ENCODE data around the gene GHR. TPM values are rescaled to one million over a fixed set of nuclear protein-coding genes. Genes with fewer than 3 reads are reported as not detected.

Gene GHR
- polyA plus RNA-seq, 1 donor (not counting 4 experiments of a cell fraction or from before 2014, with no cell fraction given), result 1.8 TPM

DNA sequence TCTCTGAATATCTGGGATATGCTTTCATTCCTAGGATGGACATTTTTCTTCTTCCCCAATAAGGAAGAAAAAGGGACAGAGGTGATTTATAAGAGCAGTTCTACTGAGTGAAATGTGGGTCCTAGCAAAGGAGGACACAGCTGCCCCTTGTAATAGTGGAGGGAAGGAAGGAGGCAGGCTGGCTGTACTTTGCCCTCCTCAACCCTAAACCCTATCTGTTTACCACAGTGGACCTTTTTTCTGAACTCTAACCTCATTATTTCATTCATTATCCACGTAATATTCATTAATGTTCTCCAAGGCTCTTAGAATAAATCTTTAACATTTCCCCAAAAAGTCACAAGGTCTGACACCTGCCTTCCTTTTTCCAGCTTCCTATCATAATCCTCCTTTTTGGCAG is 37.8 kb downstream of the GHR start:
- FAIRE-seq (no peak), DNase-seq (ENCODE audit: low read depth, low spot score) (no peak)
- H3K9ac ChIP-seq (ENCODE audit: control insufficient read depth, extremely low read depth, insufficient read depth, low read length), result no peak overlapping the region
- dilution Hi-C loops (cut with MboI; ENCODE audit: extremely low pct_ligation_motif_present, low sequenced_read_pairs), result no loop called here
- no peaks in the 10 kb centered on the region for H3K79me2 ChIP-seq (ENCODE audit: control insufficient read depth, insufficient read depth, low read length)
- H3K4me3 ChIP-seq (ENCODE audit: control insufficient read depth in 2 of 3, extremely low read depth in 1 of 3, insufficient read depth in 2 of 3, low read depth in 1 of 3, low read length in 3 of 3), result no peak overlapping the region
- H3K9me3 ChIP-seq (ENCODE audit: control insufficient read depth, low read depth, low read length), result no peaks in the 10 kb centered on the region
- no peaks in the 10 kb centered on the region for H3K9me1 ChIP-seq (ENCODE audit: control insufficient read depth, extremely low read depth, insufficient read depth, low read length)
- no peaks in the 10 kb centered on the region for H3K36me3 ChIP-seq (ENCODE audit: control insufficient read depth in 2 of 2, extremely low read depth in 1 of 2, insufficient read depth in 2 of 2, low read length in 2 of 2)
- TF ChIP-seq EZH2 (IDR thresholded peaks at IDR 0.05; ENCODE audit: low read length), result no peak
- TF ChIP-seq, protein P1, sequence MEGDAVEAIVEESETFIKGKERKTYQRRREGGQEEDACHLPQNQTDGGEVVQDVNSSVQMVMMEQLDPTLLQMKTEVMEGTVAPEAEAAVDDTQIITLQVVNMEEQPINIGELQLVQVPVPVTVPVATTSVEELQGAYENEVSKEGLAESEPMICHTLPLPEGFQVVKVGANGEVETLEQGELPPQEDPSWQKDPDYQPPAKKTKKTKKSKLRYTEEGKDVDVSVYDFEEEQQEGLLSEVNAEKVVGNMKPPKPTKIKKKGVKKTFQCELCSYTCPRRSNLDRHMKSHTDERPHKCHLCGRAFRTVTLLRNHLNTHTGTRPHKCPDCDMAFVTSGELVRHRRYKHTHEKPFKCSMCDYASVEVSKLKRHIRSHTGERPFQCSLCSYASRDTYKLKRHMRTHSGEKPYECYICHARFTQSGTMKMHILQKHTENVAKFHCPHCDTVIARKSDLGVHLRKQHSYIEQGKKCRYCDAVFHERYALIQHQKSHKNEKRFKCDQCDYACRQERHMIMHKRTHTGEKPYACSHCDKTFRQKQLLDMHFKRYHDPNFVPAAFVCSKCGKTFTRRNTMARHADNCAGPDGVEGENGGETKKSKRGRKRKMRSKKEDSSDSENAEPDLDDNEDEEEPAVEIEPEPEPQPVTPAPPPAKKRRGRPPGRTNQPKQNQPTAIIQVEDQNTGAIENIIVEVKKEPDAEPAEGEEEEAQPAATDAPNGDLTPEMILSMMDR (optimal IDR thresholded peaks at IDR 0.05 in 1 of 3, IDR thresholded peaks at IDR 0.05 in 1 of 3, conservative IDR thresholded peaks at IDR 0.05 in 1 of 3; ENCODE audit: extremely low read depth in 1 of 3, insufficient read depth in 2 of 3, low read length in 3 of 3), result no peak
- no peaks in the 10 kb centered on the region for H3K4me1 ChIP-seq (ENCODE audit: control insufficient read depth, extremely low read depth, insufficient read depth, low read length)
- no peak overlapping the region for H3K27ac ChIP-seq (ENCODE audit: control insufficient read depth, insufficient read depth, low read length)
- no peaks in the 10 kb centered on the region for H3K27me3 ChIP-seq (ENCODE audit: control insufficient read depth, extremely low read depth, insufficient read depth, low read length)
- H3K4me2 ChIP-seq (ENCODE audit: control insufficient read depth, extremely low read depth, insufficient read depth, low read depth, low read length), result no peak overlapping the region
- H4K20me1 ChIP-seq (ENCODE audit: control insufficient read depth, extremely low read depth, insufficient read depth, low read length), result no peaks in the 10 kb centered on the region
- H2AFZ ChIP-seq (ENCODE audit: control insufficient read depth, low read length), result no peak overlapping the region

DNA sequence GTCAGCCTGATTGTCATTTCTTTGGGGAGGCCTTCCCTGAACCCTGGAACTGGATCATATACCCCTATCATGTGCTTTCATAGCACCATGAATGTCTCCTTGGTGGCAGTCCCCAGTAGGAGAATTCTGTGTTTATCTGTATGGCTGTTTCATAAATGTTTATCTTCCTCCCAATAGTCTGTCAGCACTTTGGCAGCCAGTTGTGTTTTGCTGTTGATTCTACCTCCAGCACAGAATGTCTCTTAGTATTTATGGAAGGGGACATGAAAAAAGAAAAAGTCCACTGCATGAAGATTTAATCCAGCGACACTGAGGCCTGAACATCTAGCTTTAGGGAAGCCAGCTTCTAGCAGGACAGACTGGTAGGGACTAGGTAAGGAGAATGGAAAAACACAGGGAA is 38.3 kb downstream of the GHR start:
- H3K27ac ChIP-seq (ENCODE audit: control insufficient read depth, insufficient read depth, low read length), result no peak overlapping the region
- H3K79me2 ChIP-seq (ENCODE audit: control insufficient read depth, insufficient read depth, low read length), result no peaks in the 10 kb centered on the region
- TF ChIP-seq, protein P1 (optimal IDR thresholded peaks at IDR 0.05 in 1 of 3, IDR thresholded peaks at IDR 0.05 in 1 of 3, conservative IDR thresholded peaks at IDR 0.05 in 1 of 3; ENCODE audit: extremely low read depth in 1 of 3, insufficient read depth in 2 of 3, low read length in 3 of 3), result no peak
- no peak for TF ChIP-seq EZH2 (IDR thresholded peaks at IDR 0.05; ENCODE audit: low read length)
- H3K4me1 ChIP-seq (ENCODE audit: control insufficient read depth, extremely low read depth, insufficient read depth, low read length), result no peaks in the 10 kb centered on the region
- dilution Hi-C loops (cut with MboI; ENCODE audit: extremely low pct_ligation_motif_present, low sequenced_read_pairs), result no loop called here
- H3K9ac ChIP-seq (ENCODE audit: control insufficient read depth, extremely low read depth, insufficient read depth, low read length), result no peak overlapping the region
- H2AFZ ChIP-seq (ENCODE audit: control insufficient read depth, low read length), result no peak overlapping the region
- no peaks in the 10 kb centered on the region for H3K9me3 ChIP-seq (ENCODE audit: control insufficient read depth, low read depth, low read length)
- H3K27me3 ChIP-seq (ENCODE audit: control insufficient read depth, extremely low read depth, insufficient read depth, low read length), result no peaks in the 10 kb centered on the region
- no peak for FAIRE-seq
- H4K20me1 ChIP-seq (ENCODE audit: control insufficient read depth, extremely low read depth, insufficient read depth, low read length), result no peaks in the 10 kb centered on the region
- H3K9me1 ChIP-seq (ENCODE audit: control insufficient read depth, extremely low read depth, insufficient read depth, low read length), result no peaks in the 10 kb centered on the region
- DNase-seq (ENCODE audit: low read depth, low spot score), result no peak
- no peak overlapping the region for H3K4me3 ChIP-seq (ENCODE audit: control insufficient read depth in 2 of 3, extremely low read depth in 1 of 3, insufficient read depth in 2 of 3, low read depth in 1 of 3, low read length in 3 of 3)
- no peaks in the 10 kb centered on the region for H3K36me3 ChIP-seq (ENCODE audit: control insufficient read depth in 2 of 2, extremely low read depth in 1 of 2, insufficient read depth in 2 of 2, low read length in 2 of 2)
- H3K4me2 ChIP-seq (ENCODE audit: control insufficient read depth, extremely low read depth, insufficient read depth, low read depth, low read length), result no peak overlapping the region
